Heart left ventricle (tissue), 13 donors: Measurements from ENCODE around the gene C16orf86.

Source experiments
- POLR2A ChIP-seq, 2 donors: fragments of 450-650 bp; IDR thresholded peaks; one replicate each; pipeline ENCODE4 v1.6.1; 2017; ENCODE audit warnings: antibody characterized with exemption in 2 of 2, mild to moderate bottlenecking in 2 of 2, moderate library complexity in 2 of 2
- TF ChIP-seq, protein P1 (sequence below), 12 donors: fragments of 200-600 bp; sonication (generic) in 4 of 12; IDR thresholded peaks; one replicate each; pipeline versions ENCODE4 v1.5.0 to v1.8.0; 2018 to 2022; ENCODE audit warnings: antibody characterized with exemption in 12 of 12, mild to moderate bottlenecking in 5 of 12
- donor health status: ischemic (EF 13 %, LVEDD 7.1; RV severe dilation, severe dysfunction).
- donor health status: DM: no; HTN: yes; CAD: no.
- donor health status: DM: no; HTN: no; CAD: no.
- donor health status: ischemic (EF 25% LVEDD 6.9; RV normal size, moderate dysfunction).
- donor health status: ischemic (EF 25% LVEDD 5.7; RV mildly dilated, moderate dysfunction).
- donor health status: ischemic (EF 35%, LVEDD 5.7; RV mildly dilated, moderate dysfunction).
- donor health status: nonischemic (EF 11% LVEDD 7.7; RV severe dilation, severe dysfunction).
- donor health status: DM: yes; HTN: yes; CAD: no.
- donor health status: PGD.
- donor health status: ischemic (EF 29% LVEDD 5.4; RV normal size, mild dysfunction).
- donor health status: nonischemic (EF 23%, LVEDD 6.1; RV moderate dilation, normal function).

DNA sequence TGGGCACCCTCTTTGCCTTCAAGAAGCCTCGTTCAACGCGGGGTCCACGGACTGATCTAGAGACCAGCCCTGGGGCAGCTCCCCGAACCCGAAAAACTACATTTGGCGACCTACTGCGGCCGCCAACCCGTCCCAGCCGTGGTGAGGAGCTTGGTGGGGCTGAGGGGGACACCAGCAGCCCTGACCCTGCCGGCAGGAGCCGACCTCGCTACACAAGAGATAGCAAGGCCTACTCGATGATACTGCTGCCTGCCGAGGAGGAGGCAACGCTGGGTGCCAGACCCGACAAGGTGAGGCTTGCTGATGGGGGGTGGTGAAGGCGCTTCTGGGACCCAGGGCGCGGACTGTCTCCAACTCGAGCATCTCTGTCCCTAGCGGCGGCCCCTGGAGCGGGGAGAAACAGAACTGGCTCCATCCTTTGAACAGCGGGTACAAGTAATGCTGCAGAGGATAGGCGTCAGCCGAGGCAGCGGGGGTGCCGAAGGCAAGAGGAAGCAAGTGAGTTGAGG, 12.2 kb upstream of the C16orf86 start:
- TF ChIP-seq POLR2A (IDR thresholded peaks at IDR 0.05): no peak
- TF ChIP-seq, protein P1, sequence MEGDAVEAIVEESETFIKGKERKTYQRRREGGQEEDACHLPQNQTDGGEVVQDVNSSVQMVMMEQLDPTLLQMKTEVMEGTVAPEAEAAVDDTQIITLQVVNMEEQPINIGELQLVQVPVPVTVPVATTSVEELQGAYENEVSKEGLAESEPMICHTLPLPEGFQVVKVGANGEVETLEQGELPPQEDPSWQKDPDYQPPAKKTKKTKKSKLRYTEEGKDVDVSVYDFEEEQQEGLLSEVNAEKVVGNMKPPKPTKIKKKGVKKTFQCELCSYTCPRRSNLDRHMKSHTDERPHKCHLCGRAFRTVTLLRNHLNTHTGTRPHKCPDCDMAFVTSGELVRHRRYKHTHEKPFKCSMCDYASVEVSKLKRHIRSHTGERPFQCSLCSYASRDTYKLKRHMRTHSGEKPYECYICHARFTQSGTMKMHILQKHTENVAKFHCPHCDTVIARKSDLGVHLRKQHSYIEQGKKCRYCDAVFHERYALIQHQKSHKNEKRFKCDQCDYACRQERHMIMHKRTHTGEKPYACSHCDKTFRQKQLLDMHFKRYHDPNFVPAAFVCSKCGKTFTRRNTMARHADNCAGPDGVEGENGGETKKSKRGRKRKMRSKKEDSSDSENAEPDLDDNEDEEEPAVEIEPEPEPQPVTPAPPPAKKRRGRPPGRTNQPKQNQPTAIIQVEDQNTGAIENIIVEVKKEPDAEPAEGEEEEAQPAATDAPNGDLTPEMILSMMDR (IDR thresholded peaks at IDR 0.05): no peak
